ENCODE measurements around the gene ANO3.

The ANO3 gene

DNA sequence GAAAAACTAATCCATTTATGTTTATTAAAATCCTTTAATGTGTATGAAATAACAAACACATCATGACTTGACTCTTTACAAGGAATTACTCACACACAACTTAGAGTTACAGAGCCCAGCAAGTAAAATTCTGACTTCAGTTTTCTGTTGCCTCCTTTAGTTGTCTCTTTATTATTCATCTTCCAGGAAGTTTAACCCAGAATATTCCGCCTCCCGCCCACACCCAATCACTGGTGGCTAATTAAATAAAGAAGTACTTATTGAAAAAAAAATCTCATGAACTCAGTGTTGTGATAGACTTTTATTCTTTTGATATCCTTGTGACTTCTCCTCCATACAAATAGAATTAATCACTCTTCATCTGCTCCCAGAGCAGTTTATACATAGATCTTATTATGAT, 178.2 kb downstream of the ANO3 start:
- DNase-seq, result no peak

DNA sequence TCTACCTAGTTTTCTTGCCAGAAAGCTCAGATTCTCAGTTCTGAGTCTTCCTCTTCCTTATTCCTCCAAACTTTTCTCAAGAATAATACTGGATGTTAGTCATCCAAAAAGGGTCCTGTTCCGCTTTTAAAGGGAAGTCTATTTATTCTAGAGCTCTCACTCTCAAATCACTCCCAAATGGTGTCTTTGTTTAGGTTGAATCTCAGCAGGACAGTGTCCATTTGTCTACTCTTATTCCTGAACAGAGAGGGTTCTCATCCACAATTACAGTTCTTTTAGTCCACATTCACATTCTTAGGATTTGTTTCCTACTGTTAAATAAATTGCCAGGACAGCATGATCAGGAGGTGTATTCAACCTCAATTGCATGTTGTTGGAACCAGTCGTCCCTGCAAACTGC, 178.8 kb downstream of the ANO3 start:
- no peak for DNase-seq

GRCh38 chr11:26512196-26512595, 180.3 kb downstream of the ANO3 start:
- DNase-seq, result no peak

GRCh38 chr11:26519469-26519868, 187.5 kb downstream of the ANO3 start:
- no peak for DNase-seq

- DNase-seq, result peak; percentile 36
Observed at GRCh38 chr11:26522912-26523610, 191.1 kb downstream of the ANO3 start.

DNA sequence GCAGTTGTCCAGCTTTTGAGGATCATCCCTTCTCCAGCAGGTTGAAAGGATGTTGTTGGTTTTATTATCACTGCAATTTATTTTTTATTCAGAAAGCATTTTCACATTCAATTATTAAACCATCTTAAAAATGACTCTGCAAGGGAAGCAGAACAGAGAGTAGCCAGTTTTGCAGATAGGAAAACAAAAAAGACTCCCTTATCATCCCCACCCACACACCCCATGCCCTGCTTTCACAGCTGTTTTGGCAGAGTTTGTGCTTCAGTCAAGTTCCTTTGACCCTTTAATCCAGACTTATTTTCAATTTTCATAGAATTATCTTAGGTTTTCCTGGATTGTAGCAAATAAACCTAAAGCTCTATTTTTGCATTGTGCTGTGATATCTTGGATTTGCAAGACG, 195.8 kb downstream of the ANO3 start:
- no peak for DNase-seq

DNA sequence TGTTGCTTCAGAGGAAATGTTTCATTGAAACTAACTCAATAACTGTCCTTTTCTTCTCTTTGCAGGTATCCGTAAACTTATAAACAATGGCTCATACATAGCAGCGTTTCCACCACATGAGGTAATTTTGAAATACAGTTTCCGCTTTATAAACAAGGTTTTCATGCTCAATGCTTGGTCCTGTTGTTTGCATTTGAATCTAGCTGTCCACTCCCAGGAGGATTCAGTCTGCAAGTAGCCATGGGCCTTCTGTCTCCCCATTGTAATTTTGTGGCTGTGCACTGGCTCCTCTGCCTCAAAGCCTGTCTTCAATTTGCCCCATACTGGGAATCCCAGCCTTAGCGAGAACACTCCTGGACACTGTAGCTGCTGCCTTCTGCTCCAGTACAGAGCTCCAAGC, 205.4 kb downstream of the ANO3 start:
- no peak for DNase-seq

- no peak for DNase-seq
Observed at GRCh38 chr11:26539517-26539916, 207.6 kb downstream of the ANO3 start.

- no peak for DNase-seq
Observed at GRCh38 chr11:26541870-26542269, 209.9 kb downstream of the ANO3 start.

DNA sequence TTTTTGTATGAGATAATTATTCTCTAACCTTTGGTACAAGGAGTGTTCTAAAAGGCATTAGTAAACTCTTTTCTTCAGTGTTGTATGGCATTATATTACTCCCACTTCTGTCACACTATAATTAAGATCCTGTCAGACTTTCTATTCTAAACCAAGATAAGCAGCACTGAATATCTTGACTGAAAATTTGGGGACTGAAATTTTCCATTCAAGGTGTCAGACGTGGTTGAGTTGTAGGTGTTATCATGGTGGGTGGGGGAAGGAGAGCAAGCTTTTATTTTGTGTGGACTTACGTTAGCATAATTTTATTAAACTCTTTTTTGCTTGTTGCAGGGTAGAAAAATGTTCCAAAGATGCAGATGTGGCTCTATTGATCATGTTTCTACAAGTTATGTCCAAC, 217.2 kb downstream of the ANO3 start:
- no peak for DNase-seq

GRCh38 chr11:26550022-26550421, 218.1 kb downstream of the ANO3 start:
- no peak for DNase-seq

DNA sequence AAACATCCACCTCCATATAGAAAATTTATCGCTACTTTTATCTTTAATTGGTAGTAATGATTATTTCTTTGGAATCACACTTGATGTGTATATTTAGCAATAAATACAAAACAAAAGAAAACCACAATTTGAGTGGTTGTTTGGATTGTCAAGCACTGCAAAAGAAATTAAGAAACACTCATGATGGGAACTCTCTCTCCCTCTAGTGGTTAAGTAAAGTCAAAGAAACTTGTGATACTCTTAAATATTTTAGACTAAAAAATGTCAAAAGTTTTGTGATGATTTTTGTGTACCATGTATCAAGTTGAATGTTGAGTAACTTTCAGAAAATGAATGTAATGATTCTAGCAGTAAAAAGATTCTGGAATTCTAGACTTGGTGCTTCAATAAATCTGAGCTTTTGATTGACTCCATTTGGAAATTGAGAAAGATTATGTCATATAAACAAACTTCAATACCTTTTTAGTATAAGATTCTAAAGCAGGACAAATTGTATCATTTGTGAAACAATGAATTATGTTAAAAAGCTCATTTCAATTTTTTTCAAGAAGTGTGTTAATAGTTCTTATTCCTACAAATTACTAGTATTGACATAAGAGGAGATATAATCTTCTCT, 219.4 kb downstream of the ANO3 start:
- no peak for DNase-seq

DNA sequence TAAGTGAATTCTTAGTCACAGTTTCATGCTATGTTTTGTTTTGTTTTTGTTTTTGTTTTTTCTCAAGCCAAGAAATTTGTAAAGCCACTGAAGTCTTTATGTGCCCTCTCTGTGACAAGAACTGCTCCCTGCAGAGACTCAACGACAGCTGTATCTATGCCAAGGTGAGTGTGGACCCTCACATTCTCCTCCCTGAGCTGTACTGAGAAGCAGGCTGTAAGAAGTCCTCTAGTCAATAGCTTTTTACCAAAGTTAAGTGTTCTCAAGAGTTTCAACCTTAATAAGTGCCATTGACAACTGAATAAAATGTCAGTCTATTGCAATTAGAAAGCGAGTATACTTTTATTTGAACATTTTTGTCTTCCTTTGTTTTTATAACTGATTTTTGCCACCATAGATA, 221.3 kb downstream of the ANO3 start:
- DNase-seq, result no peak

DNA sequence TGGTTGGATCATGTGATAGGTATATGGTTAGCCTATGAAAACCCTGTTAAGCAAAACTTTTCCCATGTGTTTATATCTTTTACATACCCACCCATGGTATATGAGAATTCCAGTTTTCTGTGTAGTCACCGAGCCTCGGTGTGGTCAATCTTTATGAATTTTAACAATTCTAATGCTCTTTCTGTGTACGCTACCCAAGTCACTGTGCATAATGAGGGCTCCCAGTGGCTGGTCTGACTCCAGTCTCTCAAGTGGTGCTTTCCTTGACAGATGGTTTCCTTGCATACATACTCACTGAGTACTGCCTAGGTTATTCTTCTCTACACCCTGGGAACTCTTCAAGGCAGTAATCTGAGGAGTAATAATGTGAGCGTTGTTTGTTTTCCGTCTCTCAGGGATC, 222.5 kb downstream of the ANO3 start:
- DNase-seq, result no peak

- DNase-seq, result no peak
Observed at GRCh38 chr11:26556582-26556981, 224.7 kb downstream of the ANO3 start.

DNA sequence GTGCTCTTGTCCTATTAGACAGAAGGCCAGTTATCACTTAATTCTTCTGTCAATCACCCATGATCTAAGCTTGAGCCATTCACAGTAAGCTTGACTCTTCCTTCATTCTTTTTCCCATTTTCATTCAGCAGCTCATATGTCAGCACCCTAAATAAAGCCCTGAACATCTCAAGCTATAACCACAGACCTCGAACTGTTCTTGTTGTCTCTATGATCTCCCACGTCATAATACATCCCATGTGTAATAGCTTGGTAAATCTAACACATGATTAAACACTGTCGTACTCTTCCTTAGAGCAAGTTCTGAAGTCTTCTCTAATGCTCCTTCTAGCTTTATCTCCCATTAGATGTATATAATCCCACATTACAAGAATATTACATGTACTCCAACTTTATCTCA, 225.7 kb downstream of the ANO3 start:
- DNase-seq, result no peak

DNA sequence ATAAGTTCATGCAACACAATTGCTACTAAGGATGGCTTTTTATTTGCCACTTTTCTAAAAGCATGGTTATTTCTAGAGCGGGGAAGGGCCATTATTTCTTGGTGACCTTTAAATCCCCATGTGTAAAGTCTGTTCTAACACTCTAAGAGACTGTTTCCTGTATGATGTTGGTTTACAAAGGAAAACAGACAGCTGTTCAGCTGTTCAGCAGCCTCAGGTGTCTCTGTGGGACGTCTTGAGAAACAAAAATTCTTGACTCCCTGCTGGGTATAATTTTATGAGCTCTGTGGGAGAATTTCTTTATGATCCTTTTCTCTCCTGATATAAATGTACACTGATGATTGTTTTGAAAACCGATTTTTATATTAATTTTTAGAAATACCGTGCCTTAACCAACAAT, 226.3 kb downstream of the ANO3 start:
- no peak for DNase-seq

GRCh38 chr11:26569646-26570045, 237.7 kb downstream of the ANO3 start:
- no peak for DNase-seq

DNA sequence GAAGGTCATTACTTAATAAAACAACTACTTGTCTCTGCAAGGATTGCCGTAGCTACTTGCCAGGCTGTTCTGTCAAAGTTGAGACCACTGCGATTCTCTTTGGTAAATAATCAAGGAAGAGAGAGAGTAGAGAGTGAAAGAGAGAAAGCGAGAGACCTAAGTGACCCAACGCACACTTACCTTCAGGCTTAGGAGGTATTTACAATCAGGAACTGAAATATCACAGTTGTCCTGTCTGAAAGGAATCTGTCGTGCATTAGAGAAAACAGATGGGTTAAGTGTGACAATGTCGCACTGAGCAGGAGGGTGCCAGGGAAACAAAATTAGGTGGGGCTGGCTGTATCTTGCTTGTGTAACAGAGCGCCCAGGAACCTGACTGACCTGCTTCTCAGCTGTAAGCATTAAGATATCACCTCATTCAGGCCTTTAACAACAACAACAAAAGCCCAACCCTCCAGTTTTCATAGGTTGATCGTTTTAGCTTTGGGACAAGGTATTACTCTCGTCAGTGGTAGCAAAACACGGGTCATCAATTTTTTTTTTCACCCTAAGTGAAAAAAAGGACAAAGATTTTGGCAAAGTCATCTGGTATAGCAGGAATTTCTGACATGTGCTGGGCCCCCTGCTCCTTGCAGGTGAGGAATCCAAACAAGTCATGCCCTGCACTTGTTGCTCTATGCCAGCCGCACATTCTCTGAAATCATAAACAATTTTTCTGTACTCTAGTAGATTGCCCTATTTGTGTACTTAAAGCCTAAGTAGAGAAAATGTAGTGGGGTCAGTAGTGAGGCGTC, 240.1 kb downstream of the ANO3 start, which contains the start of gene MUC15:
Gene MUC15, minus strand, starts transcription at position 403 of the 794 bp plus-strand sequence. CDS start 5,169 bp downstream, outside the sequence.
- no peak for DNase-seq

- DNase-seq, result no peak
Observed at GRCh38 chr11:26572770-26573402, 241.0 kb downstream of the ANO3 start.

GRCh38 chr11:26573896-26574295, 242.0 kb downstream of the ANO3 start:
- no peak for DNase-seq

- DNase-seq, result no peak
Observed at GRCh38 chr11:26575946-26576345, 244.0 kb downstream of the ANO3 start.

- DNase-seq, result no peak
Observed at GRCh38 chr11:26578998-26579661, 247.2 kb downstream of the ANO3 start.

All from hematopoietic multipotent progenitor cell treated with erythropoietin and hydrocortisone succinate and interleukin-3 and kit ligand, for 6 days (in vitro differentiated cells).